Stimulated activated CD8-positive, alpha-beta memory T cell treated with anti-CD3 and anti-CD28 coated beads, Interleukin-7, amount 100 ng/mL, for 24 hours (primary cell): ENCODE results near the gene AGBL4.

Experiments
- DNase-seq: peaks from one replicate; pipeline ENCODE4 v3.0.0-alpha.2; 2020; ENCODE audit warnings: low read depth

The AGBL4 gene

DNA sequence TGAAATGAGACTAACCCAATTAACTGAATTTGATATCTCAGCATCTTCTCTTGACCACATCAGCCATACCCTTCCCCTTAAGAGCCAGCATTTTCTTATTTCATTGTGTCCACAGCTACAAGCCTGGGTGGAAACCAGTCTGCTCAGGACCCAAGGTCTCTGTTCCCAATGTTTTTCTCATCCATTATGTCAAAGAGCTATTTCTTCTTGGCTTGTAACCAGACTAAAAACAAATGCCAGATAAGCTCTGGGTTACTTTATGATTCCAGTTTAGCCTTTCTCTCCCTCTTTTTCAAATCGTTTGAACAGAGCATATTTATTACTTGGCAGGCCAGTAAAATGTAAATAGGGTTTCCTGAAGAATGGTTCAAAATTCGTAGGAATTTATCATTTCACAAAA, 1442.5 kb downstream of the AGBL4 start:
- no peak for DNase-seq

DNA sequence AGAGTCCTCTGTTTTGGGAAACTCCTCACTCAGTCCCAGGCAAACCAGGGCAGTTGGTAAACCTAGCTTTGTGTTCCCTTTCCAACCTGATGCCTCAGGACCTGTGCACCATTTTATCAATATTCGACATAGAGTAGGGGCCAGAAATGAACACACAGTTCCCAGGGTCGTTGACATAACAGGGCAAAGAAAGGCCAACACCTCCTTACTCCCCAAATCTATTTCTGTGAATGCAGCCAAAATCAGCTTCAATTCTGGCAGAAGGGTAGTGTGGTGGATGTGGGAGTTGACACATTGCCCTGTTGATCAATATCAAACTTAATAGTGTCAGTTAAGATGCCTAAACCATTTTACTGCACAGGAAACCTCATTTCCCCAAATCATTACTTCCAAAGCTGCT, 1447.2 kb downstream of the AGBL4 start:
- no peak for DNase-seq

DNA sequence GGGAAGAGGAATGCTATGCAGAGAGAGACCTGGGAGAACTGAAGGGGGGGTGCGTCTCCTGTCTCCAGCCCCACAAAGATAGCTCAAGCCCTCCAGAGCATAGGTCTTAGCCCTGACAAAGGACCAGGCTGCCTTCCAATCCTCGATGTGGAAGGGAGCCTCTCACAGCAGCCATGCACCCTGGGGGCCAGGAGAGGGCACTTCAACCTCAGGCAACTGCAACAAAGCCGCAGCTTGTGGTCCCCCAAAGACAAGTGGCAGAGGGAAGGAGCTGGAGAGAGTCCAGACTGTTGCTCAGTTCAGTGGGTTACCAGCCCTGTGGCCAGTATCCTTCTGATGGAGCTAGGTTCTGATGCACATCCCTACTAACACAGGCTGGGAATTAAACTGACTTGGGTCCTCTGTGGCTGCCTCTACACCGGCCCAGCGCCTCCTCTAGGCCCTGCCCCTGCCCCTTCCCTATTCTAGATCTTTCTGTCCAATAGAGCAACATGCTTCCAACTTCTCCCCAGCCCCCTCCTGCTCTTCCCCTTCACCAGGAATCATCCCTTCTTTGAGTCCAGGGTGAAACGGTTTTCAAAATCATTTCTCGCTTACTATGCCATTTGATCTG, 1451.0 kb downstream of the AGBL4 start:
- DNase-seq, result no peak

DNA sequence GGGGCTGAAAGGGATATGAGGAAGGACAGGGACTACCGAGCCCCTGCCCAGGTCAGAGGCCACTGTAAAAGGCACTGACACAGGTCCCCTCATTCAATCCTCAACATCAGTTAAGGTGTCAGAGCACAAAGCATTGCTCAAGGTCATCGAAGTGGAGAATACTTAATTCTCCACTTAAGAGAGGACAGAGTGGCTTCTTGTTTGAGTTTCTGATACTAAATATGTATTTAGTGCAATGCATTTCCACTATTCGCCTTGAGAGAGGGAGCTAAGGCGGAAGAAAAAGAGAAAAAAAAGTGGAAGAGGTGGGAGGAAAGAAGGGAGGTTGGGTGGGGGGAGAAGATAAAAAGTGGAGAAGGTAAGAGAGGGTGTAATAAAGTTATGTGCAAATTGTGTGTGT, 1451.6 kb downstream of the AGBL4 start:
- DNase-seq, result no peak

DNA sequence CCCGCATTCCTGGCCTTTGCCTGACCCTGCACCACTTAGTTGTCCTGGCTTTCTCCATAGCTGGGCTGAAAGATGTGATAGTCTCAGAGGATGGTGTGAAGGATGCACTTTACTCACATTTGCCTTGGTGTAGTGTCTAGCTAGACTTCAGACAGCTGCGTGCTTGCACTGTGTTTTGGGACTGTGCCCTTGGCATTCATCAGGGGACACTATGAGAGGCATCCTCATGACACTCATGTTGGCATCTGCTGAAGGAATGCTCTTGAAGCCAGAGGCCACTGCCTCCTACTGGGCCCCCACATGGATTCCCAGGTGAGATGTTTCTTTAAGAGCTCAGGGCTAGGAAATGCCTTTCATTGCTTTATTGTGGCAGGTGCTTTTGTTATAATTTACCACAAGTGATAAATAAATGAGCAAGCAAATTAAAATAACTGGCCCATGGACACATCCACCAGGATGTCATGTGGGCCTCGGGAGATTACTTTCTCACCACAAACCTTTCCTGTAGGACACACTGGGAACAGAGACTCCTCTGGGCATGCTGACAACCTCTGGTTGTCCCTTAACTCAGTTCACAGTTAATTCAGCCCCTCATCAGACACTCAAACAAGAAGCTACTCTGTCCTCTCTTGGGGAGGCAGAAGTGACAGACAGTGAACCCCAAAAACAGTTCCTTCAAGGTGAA, 1452.3 kb downstream of the AGBL4 start:
- DNase-seq, result no peak

DNA sequence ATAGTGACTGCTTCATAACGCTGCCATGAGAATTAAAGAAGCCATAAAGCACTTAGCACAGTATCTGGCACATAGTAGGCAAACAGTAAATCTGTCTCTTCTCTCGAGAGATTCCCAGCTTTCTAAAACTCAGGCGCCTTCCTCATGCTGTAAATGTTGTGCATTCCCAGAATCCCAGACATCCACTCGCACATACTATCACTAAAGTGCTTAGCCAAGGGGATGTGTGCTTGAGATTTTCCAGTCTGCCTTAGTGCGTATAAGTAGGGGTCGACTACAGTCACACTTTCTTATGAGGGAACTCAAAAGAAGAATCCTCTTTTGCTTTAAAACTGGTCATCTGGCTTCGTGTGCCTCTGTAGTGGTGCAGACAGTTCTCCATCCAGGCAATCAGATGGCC, 1453.2 kb downstream of the AGBL4 start:
- no peak for DNase-seq

DNA sequence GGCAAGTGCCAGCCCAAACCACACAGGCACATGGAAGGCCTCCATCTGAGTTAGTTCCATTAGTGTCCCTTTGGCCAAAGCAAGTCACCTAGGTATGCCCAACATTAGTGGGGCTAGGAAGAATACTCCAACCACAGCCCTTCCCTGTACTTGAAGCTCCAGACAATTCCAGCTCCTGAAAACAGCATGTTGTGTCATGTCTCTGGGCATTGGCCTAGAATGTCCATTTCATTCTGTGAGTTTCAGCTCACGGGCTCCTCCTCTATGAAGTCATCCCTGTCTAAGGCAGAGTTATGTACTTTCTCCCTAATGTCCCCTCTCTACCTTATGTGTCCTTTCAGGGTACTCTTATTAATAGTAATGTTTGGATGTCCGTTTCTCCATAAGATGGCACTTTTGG, 1455.3 kb downstream of the AGBL4 start:
- no peak for DNase-seq

DNA sequence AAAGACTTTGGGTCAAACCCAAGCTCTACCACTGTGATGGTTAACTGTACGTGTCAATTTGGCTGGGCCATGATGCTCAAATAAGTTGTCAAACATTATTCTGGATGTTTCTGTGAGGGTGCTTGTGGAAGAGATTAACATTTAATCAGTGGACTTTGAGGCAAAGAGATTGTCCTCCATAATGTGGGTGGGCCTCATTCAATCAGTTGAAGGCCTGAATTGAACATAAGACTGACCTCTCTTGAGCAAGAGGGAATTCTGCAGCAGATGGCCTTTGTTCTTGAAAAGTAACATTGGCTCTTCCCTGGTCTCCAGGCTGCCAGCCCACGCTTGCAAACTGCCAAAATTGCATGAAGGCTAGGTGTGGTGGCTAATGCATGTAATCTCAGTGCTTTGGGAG, 1457.3 kb downstream of the AGBL4 start:
- no peak for DNase-seq

DNA sequence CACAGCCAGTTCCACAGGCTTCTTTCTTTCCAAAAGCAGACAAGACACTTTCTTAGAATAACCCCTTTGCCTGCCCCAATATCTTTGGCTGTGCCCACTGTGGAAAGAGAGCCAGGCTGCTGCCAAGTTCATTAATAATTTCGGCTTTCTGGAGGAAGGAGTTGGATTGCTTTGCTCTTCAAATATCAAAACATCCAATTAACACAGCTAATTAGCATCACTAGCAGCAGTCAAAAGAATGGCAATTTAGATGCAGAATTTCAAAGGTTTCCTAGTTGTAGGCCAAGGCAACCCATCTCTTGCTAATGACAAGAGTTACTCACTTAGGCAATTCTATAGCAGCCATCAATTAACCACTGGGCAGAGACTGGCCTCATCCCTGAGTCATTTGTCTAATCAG, 1460.7 kb downstream of the AGBL4 start:
- no peak for DNase-seq

DNA sequence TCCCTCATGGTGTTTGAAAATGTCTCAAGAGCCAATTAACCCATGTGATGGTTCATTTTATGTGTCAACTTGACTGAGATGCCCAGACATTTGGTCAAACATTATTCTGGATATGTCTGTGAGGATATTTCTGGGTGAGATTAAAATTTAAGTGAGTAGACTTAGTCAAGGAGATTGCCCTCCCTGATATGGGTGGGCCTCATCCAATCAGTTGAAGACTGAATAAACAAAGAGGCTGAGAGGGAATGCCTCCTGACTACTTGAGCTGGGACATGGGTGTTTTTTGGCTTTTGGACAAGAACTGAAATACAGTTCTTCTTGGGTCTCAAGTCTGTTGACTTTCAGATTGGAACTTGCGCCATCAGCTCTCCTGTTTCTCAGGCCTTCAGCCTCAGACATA, 1462.3 kb downstream of the AGBL4 start:
- DNase-seq, result no peak

DNA sequence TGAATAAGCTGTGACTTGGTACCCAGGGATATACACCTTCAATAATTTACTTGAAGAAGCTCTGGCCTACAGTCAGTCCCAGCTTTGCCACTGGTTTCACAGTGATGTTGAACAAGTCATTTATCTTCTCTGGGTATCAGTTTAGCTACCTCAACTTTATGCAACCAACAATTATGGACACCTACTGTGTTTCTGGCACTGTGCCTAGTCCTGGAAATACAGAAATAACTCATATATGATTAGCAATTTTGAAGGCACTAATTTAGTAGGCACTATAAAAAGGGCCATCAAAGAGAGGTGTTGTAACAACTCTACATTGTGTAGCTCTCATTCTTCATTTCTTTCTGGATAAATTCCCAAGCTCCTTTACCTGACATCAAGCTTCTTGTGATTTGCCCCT, 1463.2 kb downstream of the AGBL4 start:
- DNase-seq, result no peak

DNA sequence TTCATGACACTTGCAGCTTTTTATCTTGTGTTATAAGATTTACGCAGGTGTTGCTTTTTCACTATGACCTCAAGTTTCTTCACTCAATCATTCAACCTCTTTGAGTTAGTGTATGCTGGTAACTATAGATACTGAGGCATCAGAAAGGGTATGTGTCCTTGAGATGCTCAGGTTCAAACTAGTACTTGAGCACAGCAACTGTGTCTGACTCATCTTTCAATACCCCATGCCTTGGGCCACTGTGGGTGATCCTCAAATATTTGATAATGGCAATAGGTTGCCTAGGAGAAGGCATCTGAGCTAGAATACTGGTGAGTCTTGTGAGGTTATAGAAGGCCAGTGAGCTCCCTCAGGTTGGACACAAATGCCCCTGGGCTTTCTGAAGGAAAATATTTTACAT, 1463.6 kb downstream of the AGBL4 start:
- DNase-seq, result no peak

DNA sequence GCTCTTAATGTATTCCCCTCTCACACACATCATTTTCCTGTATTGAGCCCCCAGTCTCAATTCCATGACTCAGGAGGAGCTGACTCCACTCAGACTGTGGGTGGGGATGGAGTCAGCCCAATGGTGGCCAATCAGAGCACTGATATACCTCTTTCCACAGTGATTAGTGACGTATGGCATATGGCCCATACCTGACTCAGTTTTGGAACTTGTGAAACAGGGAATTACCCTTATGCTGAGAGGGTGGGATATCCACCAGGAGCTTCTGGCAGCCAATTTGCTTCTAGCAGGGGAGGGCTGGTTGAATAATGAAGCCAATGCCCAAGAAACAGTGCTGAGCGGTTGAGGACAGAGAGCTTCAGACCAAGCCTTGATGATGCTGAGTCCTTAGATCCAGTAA, 1465.4 kb downstream of the AGBL4 start:
- no peak for DNase-seq

DNA sequence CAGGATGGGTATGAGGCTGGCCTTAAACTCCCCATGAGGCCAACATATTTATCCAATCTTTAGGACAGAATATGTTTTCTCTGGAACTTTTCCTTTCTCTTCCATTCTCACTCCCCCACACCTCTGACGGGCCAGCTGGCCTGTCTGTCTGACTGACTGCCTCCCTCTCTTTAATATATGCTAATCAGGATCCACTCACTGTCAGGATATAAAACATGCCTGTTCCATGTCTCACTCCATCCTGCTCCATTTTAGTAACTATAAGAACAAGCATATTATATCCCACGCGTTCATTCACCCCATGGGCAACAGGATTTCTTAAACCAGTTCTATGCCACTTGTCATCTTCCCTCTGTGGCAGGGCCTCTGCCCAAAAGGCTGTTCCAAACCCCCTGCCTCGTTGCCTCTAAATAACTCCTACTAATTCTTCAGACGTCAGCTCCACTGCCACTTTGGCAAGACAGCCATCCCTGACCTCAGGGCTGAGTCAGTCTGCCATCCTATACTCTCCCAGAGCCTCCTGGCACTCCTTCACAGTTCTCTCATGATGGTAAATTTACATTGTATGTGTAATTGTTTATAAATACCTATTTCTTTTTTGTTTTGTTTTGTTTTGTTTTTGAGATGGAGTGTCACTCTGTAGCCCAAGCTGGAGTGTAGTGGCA, 1467.4 kb downstream of the AGBL4 start:
- DNase-seq, result no peak

DNA sequence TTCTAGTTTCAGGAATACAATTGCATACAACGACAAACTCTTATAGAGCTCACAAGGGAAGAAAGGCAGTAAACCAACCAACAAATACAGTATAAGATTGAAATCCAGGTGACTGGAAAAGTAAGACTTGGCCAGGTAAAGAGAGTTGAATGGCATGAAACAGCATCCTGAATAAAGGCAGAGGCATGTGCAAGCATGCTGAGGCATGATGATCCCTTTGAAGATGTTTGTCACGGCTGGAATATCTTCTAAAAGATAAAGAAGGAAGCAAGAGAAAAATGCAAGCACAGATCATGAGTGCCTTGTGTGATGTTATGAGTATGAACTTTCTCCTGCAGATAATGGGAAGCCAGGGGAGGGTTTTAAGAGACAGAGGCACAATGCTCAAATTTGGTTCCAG, 1468.5 kb downstream of the AGBL4 start:
- no peak for DNase-seq

DNA sequence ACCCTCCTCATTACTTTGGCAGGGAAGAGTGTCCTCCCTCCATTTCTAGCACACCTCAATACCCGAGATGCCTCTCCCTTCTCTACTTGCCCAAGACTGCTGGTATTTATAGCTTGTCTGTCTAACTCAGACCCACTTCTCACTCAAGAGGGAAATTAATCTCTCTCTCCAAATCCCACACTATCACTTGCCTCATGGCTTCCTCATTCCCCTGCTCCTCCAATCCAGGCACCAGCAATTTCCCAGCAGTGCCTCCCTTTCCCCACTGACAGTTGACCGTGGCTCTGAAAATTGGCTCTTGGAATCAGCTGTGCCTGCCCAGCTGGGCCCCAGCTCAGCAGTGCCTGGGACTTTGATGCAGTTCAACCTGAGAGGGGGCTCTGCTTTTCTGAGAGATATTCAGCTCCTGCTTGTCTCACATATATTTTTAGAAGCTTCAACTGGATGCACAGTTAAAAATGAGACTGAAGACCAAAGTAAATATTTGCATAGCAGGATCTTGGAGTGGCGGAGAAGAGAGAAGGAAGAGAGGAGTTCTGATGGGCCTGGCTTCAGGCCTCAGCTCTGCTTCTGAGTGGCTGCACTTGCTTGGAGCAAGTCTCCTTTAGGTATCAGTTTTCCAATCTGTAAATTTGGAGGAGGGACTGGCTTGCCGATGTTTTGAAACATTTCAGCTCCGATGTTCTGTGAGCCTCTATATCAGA, 1470.7 kb downstream of the AGBL4 start:
- no peak for DNase-seq

DNA sequence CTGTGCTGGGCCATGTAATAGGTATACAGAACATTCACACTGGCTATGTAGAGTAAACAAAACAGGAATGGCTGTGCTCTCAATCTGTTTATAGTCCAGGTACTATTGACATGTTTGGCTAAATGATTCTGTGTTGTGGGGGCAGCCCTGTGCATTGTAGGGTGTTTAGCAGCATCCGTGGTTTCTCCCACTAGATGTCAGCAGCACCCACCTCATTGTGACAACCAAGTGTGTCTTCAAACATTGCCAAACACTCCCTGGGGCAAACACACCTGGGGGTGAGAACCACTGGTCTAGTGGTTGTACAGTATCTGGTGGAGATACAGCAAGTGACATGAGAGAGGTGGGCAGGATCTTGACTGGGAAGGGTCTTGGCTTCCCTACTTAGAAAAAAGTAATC, 1471.3 kb downstream of the AGBL4 start:
- DNase-seq, result no peak

DNA sequence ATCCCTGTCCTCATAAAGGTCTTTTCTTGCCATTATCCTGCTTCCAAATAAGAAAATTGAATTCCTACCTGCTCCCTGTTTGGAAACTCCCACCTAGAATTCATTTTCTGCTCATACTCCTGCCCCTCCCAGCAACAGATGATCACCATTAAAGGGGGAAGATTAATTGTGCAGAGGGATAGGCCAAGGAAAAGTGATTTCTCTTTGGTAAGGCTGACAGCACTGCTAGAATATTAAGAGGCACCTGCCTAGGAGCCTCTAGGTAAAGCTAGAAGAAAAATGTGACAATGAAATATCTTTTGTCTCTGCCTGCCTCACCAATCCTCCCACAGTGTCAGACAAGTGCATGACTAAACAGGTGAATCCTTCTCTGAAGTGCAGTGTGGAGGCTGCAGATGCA, 1474.8 kb downstream of the AGBL4 start:
- no peak for DNase-seq

DNA sequence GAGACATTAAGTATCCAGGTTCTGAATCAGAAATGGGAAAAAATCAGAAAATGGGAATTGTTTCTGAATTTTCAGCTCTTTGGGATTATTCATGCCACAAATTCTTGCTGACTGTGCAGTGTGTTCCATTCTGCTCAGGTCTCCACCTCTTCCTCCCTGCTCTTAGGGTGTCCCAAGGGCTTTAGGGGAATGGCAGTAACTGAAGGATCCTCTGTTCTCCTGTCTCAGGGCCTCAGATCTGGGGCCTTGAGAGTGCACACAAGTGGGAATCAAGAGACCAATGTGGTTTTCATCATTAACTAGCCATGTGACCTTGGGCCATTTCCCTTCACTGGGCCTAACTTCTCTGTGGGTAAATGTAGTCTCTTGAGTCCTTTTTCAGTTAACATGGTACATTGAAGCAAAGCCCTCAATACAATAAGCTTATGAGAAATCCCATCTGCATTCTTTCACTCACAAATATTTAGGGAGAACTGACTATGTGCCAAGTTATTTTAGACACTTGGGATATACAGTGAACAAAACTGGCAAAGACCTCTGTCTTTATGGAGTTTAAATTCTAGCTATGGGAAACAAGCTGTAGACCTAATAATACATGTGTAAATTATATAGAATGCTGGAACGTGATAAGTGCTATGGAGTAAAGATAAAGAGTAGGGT, 1476.1 kb downstream of the AGBL4 start:
- no peak for DNase-seq

DNA sequence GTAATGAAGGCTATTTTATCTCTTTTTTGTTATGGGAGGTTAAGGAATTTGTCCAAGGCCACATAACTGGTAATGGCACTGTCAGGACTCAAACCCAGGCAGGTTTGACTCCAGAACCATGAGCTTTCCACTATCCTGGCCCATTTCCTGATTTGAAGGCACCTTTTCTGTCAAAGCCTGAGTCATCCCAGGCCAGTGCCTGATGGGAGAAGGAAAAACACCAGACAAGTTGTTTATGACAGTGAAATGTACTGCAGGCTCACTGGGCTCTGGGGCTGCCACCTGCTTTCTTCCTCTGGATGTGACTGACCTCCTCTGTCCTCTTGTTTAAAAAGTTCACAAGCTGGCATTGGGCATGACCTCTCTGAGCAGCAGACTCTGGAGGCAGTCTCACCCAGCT, 1479.9 kb downstream of the AGBL4 start:
- DNase-seq, result no peak

DNA sequence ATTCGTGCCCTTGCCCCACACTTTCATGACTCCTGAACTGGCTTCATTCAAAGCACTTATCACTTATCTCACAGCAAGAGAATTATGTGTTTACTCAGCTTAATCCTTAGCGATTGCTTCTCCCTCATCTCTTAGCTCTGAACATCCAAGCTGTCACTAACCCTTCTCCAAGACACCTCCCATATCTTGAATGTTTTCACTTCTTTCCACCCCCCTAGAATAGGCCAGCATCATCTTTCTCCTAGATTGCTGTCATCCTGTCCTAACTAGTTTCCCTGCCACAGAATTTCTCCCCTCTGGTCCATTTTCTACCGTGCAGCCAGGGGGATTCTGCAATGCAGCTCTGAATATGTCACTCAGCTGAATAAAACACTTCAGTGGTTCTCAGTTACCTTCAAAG, 1483.2 kb downstream of the AGBL4 start:
- no peak for DNase-seq

DNA sequence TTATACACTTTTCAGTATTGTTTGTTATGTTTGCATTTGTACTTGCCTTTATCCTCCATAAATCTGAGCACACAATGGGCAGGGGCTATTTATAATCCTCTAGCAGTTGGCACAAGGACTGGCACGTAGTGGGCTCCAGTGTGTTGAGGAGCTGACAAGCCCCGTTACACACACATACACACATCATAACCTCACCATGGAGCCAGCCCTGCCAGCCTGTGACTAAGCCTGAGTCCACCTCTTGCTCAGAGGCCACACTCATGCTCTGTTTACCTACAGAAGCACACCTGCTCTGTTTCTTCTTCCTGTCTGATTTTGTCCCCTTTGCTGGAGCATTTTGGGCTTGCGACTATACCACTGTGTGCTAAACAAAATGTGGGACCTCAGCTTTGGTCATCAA, 1487.3 kb downstream of the AGBL4 start:
- no peak for DNase-seq

DNA sequence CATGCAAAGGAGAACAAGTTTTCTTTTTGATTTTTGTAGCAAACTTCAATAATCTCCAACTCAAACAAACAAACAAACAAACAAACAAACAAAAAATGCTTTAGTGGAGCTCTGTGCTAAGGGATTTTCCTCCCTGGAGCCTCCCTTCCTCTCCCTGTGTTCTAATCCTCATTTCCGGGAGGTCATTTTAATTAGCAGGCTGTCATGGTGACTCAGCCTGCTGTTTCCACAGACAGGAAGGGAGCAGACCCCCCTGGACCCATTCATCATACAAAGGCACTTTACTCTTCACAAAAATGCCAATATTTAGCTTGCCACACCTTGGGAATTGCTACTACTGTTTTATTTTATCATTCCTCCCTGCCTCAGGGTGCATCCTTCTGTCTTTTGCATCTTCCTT, 1490.8 kb downstream of the AGBL4 start:
- DNase-seq, result no peak
